Measurements from ENCODE around the gene KCNJ12. TPM values are rescaled to one million over a fixed set of nuclear protein-coding genes. Genes with fewer than 3 reads are reported as not detected.
A peak's percentile ranks its signal among the peaks of the same experiment; 100 is the strongest.
"Not testable (repeated sequence)": the region's sequence is repeated elsewhere in the genome, so short reads cannot be mapped to it uniquely, and the experiment has no call there.

KCNJ12 gene
- total and polyA plus RNA-seq, 2 donors from 2014 or later = 3.1 to 3.4 TPM

GRCh38 chr17:21417921-21418320 is 41.8 kb downstream of the KCNJ12 start:
- Histone ChIP-seq H3K9me3 (ENCODE audit: control insufficient read depth in 2 of 3, insufficient read depth in 1 of 3, low read length in 3 of 3) (no peaks in the 10 kb centered on the region), H3K36me3 (ENCODE audit: control insufficient read depth in 2 of 3, insufficient read depth in 3 of 3, low read length in 3 of 3) (no peaks in the 10 kb centered on the region), H3K9ac (ENCODE audit: low read length in 3 of 3) (no peak overlapping the region), H3K4me3 (ENCODE audit: low read length in 3 of 3) (no peak overlapping the region), H3K27ac (ENCODE audit: low read depth in 2 of 2, low read length in 2 of 2) (no peak overlapping the region), H3K4me1 (ENCODE audit: control insufficient read depth in 2 of 3, insufficient read depth in 2 of 3, low read depth in 1 of 3, low read length in 3 of 3) (no peaks in the 10 kb centered on the region), H3K27me3 (ENCODE audit: control insufficient read depth, insufficient read depth, low read length) (no peaks in the 10 kb centered on the region)
- intact Hi-C loops (cut with DNase I) = no loop called here
- no peak for DNase-seq
- no peak for FAIRE-seq
- TF ChIP-seq, protein P1, sequence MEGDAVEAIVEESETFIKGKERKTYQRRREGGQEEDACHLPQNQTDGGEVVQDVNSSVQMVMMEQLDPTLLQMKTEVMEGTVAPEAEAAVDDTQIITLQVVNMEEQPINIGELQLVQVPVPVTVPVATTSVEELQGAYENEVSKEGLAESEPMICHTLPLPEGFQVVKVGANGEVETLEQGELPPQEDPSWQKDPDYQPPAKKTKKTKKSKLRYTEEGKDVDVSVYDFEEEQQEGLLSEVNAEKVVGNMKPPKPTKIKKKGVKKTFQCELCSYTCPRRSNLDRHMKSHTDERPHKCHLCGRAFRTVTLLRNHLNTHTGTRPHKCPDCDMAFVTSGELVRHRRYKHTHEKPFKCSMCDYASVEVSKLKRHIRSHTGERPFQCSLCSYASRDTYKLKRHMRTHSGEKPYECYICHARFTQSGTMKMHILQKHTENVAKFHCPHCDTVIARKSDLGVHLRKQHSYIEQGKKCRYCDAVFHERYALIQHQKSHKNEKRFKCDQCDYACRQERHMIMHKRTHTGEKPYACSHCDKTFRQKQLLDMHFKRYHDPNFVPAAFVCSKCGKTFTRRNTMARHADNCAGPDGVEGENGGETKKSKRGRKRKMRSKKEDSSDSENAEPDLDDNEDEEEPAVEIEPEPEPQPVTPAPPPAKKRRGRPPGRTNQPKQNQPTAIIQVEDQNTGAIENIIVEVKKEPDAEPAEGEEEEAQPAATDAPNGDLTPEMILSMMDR (IDR thresholded peaks at IDR 0.05; ENCODE audit: borderline replicate concordance, extremely low read depth, insufficient read depth) = no peak

DNA sequence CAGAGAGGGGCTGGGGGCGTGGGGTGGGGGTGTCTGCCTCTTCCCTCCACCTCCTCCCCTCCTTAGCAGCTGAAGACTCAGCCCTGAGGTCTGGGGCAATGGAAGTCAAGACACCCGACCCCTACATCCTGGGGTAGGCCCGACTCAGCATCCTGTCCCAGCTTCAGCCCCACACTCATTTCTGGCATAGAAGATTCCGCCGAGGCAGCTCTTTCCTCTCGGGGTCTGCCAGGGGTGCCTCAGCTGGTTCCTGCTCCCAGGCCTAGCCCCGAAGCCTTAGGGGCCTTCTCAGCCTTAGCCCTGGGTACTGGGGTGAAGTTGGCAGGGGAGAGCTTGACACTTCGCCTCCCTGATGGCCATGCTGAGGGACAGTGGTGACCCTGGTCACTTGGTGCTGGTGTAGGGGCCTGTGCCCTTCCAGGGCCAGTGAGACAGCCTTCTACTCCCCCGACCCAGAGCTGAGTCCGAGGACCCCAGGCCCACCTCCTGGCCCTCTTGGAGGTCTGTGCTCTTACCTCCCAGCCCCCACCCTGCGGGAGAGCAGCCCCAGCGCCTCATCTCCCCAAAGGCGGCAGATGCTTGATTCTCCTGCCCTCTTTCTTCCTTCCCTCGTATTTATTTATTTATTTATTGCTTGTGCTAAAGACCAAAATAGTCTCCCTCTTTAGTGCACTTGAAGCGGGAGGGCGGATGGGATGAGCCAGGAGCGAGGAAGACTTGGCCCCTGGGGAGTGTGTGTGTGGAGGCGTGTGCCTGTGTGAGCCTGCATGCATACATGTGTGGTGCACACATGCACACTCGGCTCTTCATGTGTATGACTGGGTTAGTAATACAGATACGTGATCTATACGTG is 42.5 kb downstream of the KCNJ12 start:
- Histone ChIP-seq H3K9me3 (ENCODE audit: control insufficient read depth in 2 of 3, insufficient read depth in 1 of 3, low read length in 3 of 3) (no peaks in the 10 kb centered on the region), H3K9ac (ENCODE audit: low read length in 3 of 3) (no peak overlapping the region), H3K4me1 (ENCODE audit: control insufficient read depth in 2 of 3, insufficient read depth in 2 of 3, low read depth in 1 of 3, low read length in 3 of 3) (no peaks in the 10 kb centered on the region), H3K27me3 (ENCODE audit: control insufficient read depth, insufficient read depth, low read length) (no peaks in the 10 kb centered on the region), H3K36me3 (ENCODE audit: control insufficient read depth in 2 of 3, insufficient read depth in 3 of 3, low read length in 3 of 3) (no peaks in the 10 kb centered on the region), H3K4me3 (ENCODE audit: low read length in 3 of 3) (no peak overlapping the region), H3K27ac (ENCODE audit: low read depth in 2 of 2, low read length in 2 of 2) (no peak overlapping the region)
- DNase-seq (peak in 2 of 5 donors; percentile 31 to 66), FAIRE-seq (no peak)
- intact Hi-C loops (cut with DNase I) = no loop called here
- TF ChIP-seq, protein P1 (IDR thresholded peaks at IDR 0.05; ENCODE audit: borderline replicate concordance, extremely low read depth, insufficient read depth) = no peak

GRCh38 chr17:21419299-21420239 is 43.4 kb downstream of the KCNJ12 start:
- Histone ChIP-seq H3K27ac (ENCODE audit: low read depth in 2 of 2, low read length in 2 of 2) (no peak overlapping the region), H3K9me3 (ENCODE audit: control insufficient read depth in 2 of 3, insufficient read depth in 1 of 3, low read length in 3 of 3) (no peaks in the 10 kb centered on the region), H3K4me3 (ENCODE audit: low read length in 3 of 3) (no peak overlapping the region), H3K27me3 (ENCODE audit: control insufficient read depth, insufficient read depth, low read length) (no peaks in the 10 kb centered on the region), H3K36me3 (ENCODE audit: control insufficient read depth in 2 of 3, insufficient read depth in 3 of 3, low read length in 3 of 3) (no peaks in the 10 kb centered on the region), H3K9ac (ENCODE audit: low read length in 3 of 3) (no peak overlapping the region), H3K4me1 (ENCODE audit: control insufficient read depth in 2 of 3, insufficient read depth in 2 of 3, low read depth in 1 of 3, low read length in 3 of 3) (no peaks in the 10 kb centered on the region)
- peak in 2 of 5 donors; percentile 44 to 63 for DNase-seq
- TF ChIP-seq, protein P1 (IDR thresholded peaks at IDR 0.05; ENCODE audit: borderline replicate concordance, extremely low read depth, insufficient read depth) = no peak
- FAIRE-seq = no peak
- intact Hi-C loops (cut with DNase I) = no loop called here

DNA sequence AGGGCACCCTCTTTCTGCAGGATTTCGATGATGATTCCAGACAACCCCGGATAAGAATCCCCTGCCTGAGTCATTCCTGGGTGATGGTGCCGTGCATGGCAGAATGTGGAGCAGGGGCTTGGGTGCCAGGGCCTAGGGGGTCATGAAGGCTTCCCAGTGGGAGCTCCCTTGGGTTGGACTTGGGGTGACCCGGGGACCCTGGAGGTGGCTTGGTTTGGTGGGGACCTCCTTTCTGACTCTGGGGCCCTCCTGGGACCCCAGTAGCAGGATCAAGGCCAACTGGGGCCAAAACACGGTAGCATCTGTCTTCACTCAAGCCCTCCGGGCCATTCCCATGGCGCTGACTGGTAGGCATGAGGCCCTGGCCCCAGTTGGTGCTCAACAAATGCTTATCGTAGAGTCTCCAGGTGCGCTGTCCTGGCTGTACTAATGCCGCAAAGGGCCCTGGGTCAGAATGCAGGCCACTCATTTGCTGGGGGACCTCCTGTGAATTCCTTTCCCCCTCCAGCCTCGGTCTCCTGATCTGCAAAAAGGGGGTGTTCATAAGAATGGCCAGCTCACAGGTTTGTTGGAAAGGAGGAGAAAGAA is 44.4 kb downstream of the KCNJ12 start:
- not testable (repeated sequence) for FAIRE-seq

GRCh38 chr17:21421421-21422310 is 45.5 kb downstream of the KCNJ12 start:
- FAIRE-seq; intact Hi-C loops (cut with DNase I); H3K4me3 ChIP-seq (ENCODE audit: low read length in 3 of 3); H3K27me3 ChIP-seq (ENCODE audit: control insufficient read depth, insufficient read depth, low read length); H3K4me1 ChIP-seq (ENCODE audit: control insufficient read depth in 2 of 3, insufficient read depth in 2 of 3, low read depth in 1 of 3, low read length in 3 of 3); H3K36me3 ChIP-seq (ENCODE audit: control insufficient read depth in 2 of 3, insufficient read depth in 3 of 3, low read length in 3 of 3); H3K9ac ChIP-seq (ENCODE audit: low read length in 3 of 3); H3K27ac ChIP-seq (ENCODE audit: low read depth in 2 of 2, low read length in 2 of 2); H3K9me3 ChIP-seq (ENCODE audit: control insufficient read depth in 2 of 3, insufficient read depth in 1 of 3, low read length in 3 of 3): not testable (repeated sequence)
- DNase-seq = peak in 3 of 5 donors; percentile 8 to 66 (median 33)

More for the DNA sequence above, 44.4 kb downstream of the KCNJ12 start:
- H3K4me1 ChIP-seq (ENCODE audit: control insufficient read depth in 2 of 3, insufficient read depth in 2 of 3, low read depth in 1 of 3, low read length in 3 of 3); H3K9ac ChIP-seq (ENCODE audit: low read length in 3 of 3); H3K36me3 ChIP-seq (ENCODE audit: control insufficient read depth in 2 of 3, insufficient read depth in 3 of 3, low read length in 3 of 3); H3K27ac ChIP-seq (ENCODE audit: low read depth in 2 of 2, low read length in 2 of 2); H3K4me3 ChIP-seq (ENCODE audit: low read length in 3 of 3); intact Hi-C loops (cut with DNase I); H3K27me3 ChIP-seq (ENCODE audit: control insufficient read depth, insufficient read depth, low read length); H3K9me3 ChIP-seq (ENCODE audit: control insufficient read depth in 2 of 3, insufficient read depth in 1 of 3, low read length in 3 of 3): not testable (repeated sequence)
- DNase-seq = peak in 2 of 5 donors; percentile 24 to 63

All from kidney (tissue), 14 donors.